T-cell (primary cell): ENCODE results near the gene ITGAL. TPM values are rescaled to one million over a fixed set of nuclear protein-coding genes. Genes with fewer than 3 reads are reported as not detected.
A peak's percentile ranks its signal among the peaks of the same experiment; 100 is the strongest.

Experiments used
- ATAC-seq, 4 experiments: fragments of 200-7000 bp in 3 of 4; fragments of 150-1000 bp in 1 of 4; cut with Tn5 transposase; replicated peaks in 1 of 4; 1 replicate in 3 of 4; 2 replicates in 1 of 4; pipeline ENCODE4 v1.10.0; 2021; ENCODE audit warnings: moderate library complexity in 3 of 4, mild to moderate bottlenecking in 2 of 4, moderate number of reproducible peaks in 1 of 4
- CTCF ChIA-PET, 2 donors: fragments of 300-600 bp; sonication (Branson Sonifier 250); formaldehyde crosslinking; loops; one replicate each; lab custom pipeline; 2022; ENCODE audit warnings: antibody characterized with exemption in 2 of 2; lab: Charles Lee
- POLR2A ChIA-PET, 2 donors: fragments of 300-600 bp; sonication (Branson Sonifier 250); formaldehyde crosslinking; loops; one replicate each; lab custom pipeline; 2022; ENCODE audit warnings: antibody characterized with exemption in 2 of 2; lab: Charles Lee
- DNase-seq, 35 experiments: peaks; one replicate each; pipeline versions ENCODE4 v3.0.0 to v3.0.0-alpha.2; 2013 to 2023
- H3K27ac ChIP-seq: one replicate; pipeline ENCODE4 v1.5.1; 2013; ENCODE audit warnings: low read length
- H3K27me3 ChIP-seq, 2 experiments: replicated peaks in 1 of 2; 1 replicate in 1 of 2; 2 replicates in 1 of 2; pipeline versions ENCODE4 v1.6.1 to v1.7.0; 2013; ENCODE audit warnings: low read length in 1 of 2, mixed read lengths in 1 of 2; ENCODE audit not compliant: control insufficient read depth in 2 of 2, insufficient read depth in 2 of 2; ENCODE audit errors: extremely low read depth in 1 of 2
- H3K36me3 ChIP-seq, 2 donors: 1 replicate in 1 of 2; 2 replicates in 1 of 2; pipeline versions ENCODE4 v1.6.1 to v1.7.0; 2013; ENCODE audit warnings: low read length in 1 of 2; ENCODE audit not compliant: control insufficient read depth in 2 of 2, insufficient read depth in 1 of 2; ENCODE audit errors: extremely low read depth in 1 of 2
- H3K4me1 ChIP-seq, 2 experiments: 1 replicate in 1 of 2; 2 replicates in 1 of 2; pipeline versions ENCODE4 v1.6.1 to v1.7.0; 2013; ENCODE audit warnings: low read length in 2 of 2, mixed read lengths in 1 of 2; ENCODE audit not compliant: insufficient read depth in 2 of 2, control insufficient read depth in 1 of 2; ENCODE audit errors: extremely low read depth in 1 of 2
- H3K4me3 ChIP-seq, 2 donors: 1 replicate in 1 of 2; 2 replicates in 1 of 2; pipeline versions ENCODE4 v1.5.1 to v1.7.0; 2013; ENCODE audit warnings: mild to moderate bottlenecking in 2 of 2, low read length in 1 of 2, moderate library complexity in 1 of 2; ENCODE audit not compliant: control insufficient read depth in 1 of 2; ENCODE audit errors: extremely low read depth in 1 of 2
- H3K9me3 ChIP-seq: 2 replicates; pipeline ENCODE4 v1.7.0; 2013
- H3K27ac Mint-ChIP-seq, 2 donors: one replicate each; pipeline ENCODE4 v1.8.0; 2020 to 2021; ENCODE audit warnings: mild to moderate bottlenecking in 2 of 2, mixed read lengths in 2 of 2
- H3K27me3 Mint-ChIP-seq, 2 donors: one replicate each; pipeline ENCODE4 v1.8.0; 2021 to 2022; ENCODE audit warnings: mixed read lengths in 2 of 2
- H3K36me3 Mint-ChIP-seq: one replicate; pipeline ENCODE4 v1.8.0; 2021; ENCODE audit warnings: mixed read lengths
- H3K4me1 Mint-ChIP-seq, 3 donors: one replicate each; pipeline ENCODE4 v1.8.0; 2020 to 2022; ENCODE audit warnings: mixed read lengths in 3 of 3, mild to moderate bottlenecking in 1 of 3
- H3K4me3 Mint-ChIP-seq, 3 donors: one replicate each; pipeline ENCODE4 v1.8.0; 2020 to 2022; ENCODE audit warnings: mild to moderate bottlenecking in 3 of 3, mixed read lengths in 3 of 3, moderate library complexity in 3 of 3
- H3K9me3 Mint-ChIP-seq, 3 donors: one replicate each; pipeline ENCODE4 v1.8.0; 2020 to 2022; ENCODE audit warnings: mixed read lengths in 3 of 3
- WGBS: methylation state at CpG from one replicate; pipeline ENCODE4 v1.1.5; 2013; ENCODE audit warnings: missing lambda C conversion rate; ENCODE audit not compliant: insufficient coverage; 5-methylcytosine and 5-hydroxymethylcytosine counted together
- total RNA-seq, 35 experiments: library from RNA in 6 of 35; stranded (reverse) in 6 of 35; fragments of 120-200 nt in 1 of 35; gene quantifications; one replicate each; pipeline versions ENCODE4 v1.2.1 to v1.2.4 and lab custom pipeline; 2013 to 2026

The ITGAL gene
- total RNA-seq, 5 donors from 2014 or later (not counting 1 experiment from before 2014, with no cell fraction given), result 322 to 640 (median 518) TPM

DNA sequence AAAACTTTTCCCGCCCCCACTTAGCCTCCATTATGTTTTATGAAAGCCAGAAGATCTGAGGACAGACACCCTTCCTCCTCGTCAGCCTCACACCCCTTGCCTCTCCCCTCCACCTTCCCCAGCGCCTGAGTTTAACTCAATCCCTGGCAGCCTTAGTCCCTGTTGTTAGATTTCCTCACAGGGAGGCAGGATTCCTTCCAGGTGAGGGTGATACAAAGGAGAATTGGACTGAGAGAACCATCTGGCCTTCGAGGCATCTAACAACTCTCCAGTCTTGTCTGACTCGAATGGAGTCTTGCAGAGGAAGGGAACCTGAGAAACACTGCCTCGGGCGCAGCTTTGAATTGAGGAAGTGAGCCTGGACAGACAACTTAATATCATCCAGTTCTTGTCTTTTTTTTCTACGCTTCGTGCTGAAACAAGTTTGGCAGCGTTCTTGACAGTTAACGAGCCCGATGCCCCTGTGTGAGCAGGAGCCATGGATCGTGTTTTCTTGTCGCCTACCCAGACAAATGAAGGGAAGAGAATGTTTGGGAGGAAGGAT lies 55.2 kb downstream of the ITGAL start:
- Mint-ChIP-seq H3K4me1 (peaks cover 13 to 33% (median 29%) of the 10 kb centered on the region in 3 donors), H3K27me3 (no peaks in the 10 kb centered on the region), H3K36me3 (no peaks in the 10 kb centered on the region), H3K9me3 (no peaks in the 10 kb centered on the region), H3K4me3 (peak overlapping the region; percentile 79 to 91 (median 82)), H3K27ac (peak overlapping the region; percentile 91 to 92)
- Histone ChIP-seq H3K27ac (peak overlapping the region; percentile 54), H3K4me3 (peak overlapping the region; percentile 53 to 80), H3K27me3 (no peaks in the 10 kb centered on the region), H3K9me3 (no peaks in the 10 kb centered on the region), H3K36me3 (peaks cover 0 to 17% of the 10 kb centered on the region in 2 donors), H3K4me1 (peaks cover 2 to 32% of the 10 kb centered on the region in 2 experiments)
- WGBS, result 69% methylated on average over 4 of the region's 14 CpGs
- ChIA-PET CTCF (no interaction called here), POLR2A (interaction anchor here in 1 of 2 donors (1.0 kb wide), 1 partner anchor 51 kb away, joined by 5 read pairs; no protein-coding TSS in a partner anchor)
- DNase-seq (peak in 3 of 35 experiments; percentile 21 to 47 (median 40)), ATAC-seq (peak in 2 of 4 experiments; percentile 4 to 10)

GRCh38 chr16:30528799-30529457 lies 56.4 kb downstream of the ITGAL start:
- H3K27me3 ChIP-seq, result no peaks in the 10 kb centered on the region
- ATAC-seq (no peak), DNase-seq (no peak)
- H3K4me1 ChIP-seq, result peaks cover 2 to 43% of the 10 kb centered on the region in 2 experiments
- Mint-ChIP-seq H3K4me3 (peak overlapping the region in 2 of 3 donors; percentile 51 to 91), H3K4me1 (peaks cover 18 to 38% (median 37%) of the 10 kb centered on the region in 3 donors), H3K27me3 (no peaks in the 10 kb centered on the region), H3K27ac (peak overlapping the region; percentile 75 to 88), H3K9me3 (no peaks in the 10 kb centered on the region), H3K36me3 (peaks cover 3% of the 10 kb centered on the region)
- no peak overlapping the region for H3K27ac ChIP-seq
- WGBS, result 81% methylated on average over 4 of the region's 4 CpGs
- no peaks in the 10 kb centered on the region for H3K9me3 ChIP-seq
- no peak overlapping the region for H3K4me3 ChIP-seq
- peaks cover 3 to 23% of the 10 kb centered on the region in 2 donors for H3K36me3 ChIP-seq
- POLR2A ChIA-PET, result interaction anchor here in 1 of 2 donors (0.7 kb wide), 1 partner anchor 23 kb away, joined by 3 read pairs; no protein-coding TSS in a partner anchor
- CTCF ChIA-PET, result interaction anchor here (0.6 to 1.4 kb wide), 3 partner anchors 69 to 486 kb away, joined by 3 to 6 read pairs (median 3); no protein-coding TSS in a partner anchor

DNA sequence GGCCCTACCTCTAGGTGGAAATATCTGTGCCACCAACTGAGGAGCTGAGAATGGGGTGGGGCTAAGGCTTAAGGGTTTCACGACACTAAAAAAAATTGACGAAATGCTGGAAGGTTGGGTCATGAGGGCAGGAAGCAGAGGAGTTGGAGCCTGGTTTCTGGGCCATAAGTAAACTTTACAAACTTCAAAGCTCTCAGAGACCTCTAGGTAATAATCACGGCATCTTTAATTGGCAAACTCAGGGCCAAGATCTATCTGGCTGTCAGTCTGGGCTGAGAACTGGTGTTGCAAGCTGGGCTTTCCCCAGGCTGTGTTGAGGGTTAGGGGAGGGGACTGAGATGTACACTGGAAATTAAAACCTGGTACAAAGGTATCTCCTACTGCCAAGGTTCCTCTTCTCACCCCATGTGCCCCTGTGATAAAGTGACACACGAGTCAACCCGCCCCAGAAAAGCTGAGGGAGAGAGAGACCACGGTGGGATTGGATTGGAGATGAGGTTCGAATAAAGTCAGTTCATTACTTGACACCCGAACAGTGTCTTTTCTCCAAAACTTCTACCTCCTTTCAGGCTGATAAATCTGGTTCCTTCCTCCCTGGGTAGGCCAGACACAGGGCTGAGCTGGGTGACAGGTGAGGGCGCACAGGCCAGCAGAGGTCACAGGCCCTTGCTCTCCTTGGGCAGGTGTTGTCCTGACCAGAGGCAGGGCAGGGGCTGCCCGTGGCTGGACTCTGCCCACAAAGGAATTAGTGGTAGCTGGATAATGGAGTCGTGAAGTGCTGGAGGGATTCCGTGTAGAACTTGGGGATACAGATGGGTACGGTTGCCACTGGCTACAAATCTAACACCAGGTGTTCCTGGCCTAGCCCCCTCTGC lies 57.9 kb downstream of the ITGAL start:
- no peaks in the 10 kb centered on the region for H3K27me3 Mint-ChIP-seq
- H3K4me3 Mint-ChIP-seq, result no peak overlapping the region
- 68% methylated on average over 5 of the region's 13 CpGs for WGBS
- Histone ChIP-seq H3K36me3 (peaks cover 3 to 23% of the 10 kb centered on the region in 2 donors), H3K4me3 (no peak overlapping the region), H3K27me3 (no peaks in the 10 kb centered on the region), H3K4me1 (peaks cover 2 to 54% of the 10 kb centered on the region in 2 experiments), H3K27ac (peak overlapping the region; percentile 47), H3K9me3 (no peaks in the 10 kb centered on the region)
- ATAC-seq (no peak), DNase-seq (peak in 6 of 35 experiments; percentile 7 to 54 (median 20))
- no peaks in the 10 kb centered on the region for H3K9me3 Mint-ChIP-seq
- H3K4me1 Mint-ChIP-seq, result peaks cover 25 to 45% (median 35%) of the 10 kb centered on the region in 3 donors
- H3K36me3 Mint-ChIP-seq, result peaks cover 3% of the 10 kb centered on the region
- H3K27ac Mint-ChIP-seq, result peak overlapping the region in 1 of 2 donors; percentile 81
- ChIA-PET POLR2A (interaction anchor here in 1 of 2 donors (0.5 kb wide), 1 partner anchor 21 kb away, joined by 5 read pairs; no protein-coding TSS in a partner anchor), CTCF (interaction anchor here (0.6 to 1.4 kb wide), 2 partner anchors 68 to 108 kb away, joined by 4 to 6 read pairs; no protein-coding TSS in a partner anchor)

DNA sequence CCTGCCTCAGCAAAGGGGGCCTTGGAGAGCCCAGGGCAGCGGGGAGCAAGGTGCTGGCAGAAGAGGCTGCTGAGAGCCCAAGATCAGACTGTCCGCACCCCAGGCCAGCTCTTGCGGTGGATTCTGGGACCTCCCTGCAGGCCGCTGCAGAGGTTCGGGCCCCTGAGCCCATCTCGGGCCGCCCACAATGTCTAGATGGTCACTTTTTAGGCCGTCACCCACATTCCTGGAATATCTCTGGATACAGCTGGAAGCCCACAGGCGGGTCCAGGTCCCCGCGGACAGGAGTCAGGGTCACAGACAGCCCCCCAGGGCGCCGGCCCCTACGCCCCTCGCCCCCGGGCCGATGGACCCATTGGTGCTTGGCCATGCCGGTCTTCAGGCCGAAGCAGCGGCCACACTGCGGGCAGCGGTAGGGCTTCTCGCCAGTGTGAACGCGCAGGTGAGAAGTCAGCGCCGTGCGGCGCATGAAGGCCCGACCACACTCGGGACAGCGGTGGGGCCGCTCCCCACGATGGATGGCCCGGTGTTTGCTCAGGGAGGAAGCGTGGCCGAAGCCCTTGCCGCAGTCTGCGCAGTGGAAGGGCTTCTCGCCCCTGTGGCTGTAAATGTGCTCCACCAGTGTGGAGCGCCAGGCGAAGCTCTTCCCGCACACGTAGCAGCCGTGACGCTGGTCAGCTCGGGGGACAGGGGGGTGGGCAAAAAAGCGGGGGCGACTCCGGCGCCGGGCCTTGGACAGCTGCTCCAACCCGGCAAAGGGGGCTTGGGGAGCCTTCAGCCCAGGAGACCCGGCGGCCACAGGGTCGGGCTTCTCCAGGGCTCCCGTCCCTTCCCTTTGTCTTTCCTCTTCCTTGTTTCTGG lies 60.0 kb downstream of the ITGAL start:
- Mint-ChIP-seq H3K4me1 (peaks cover 36 to 54% (median 44%) of the 10 kb centered on the region in 3 donors), H3K27ac (peak overlapping the region in 1 of 2 donors; percentile 84), H3K9me3 (no peaks in the 10 kb centered on the region), H3K36me3 (peaks cover 3% of the 10 kb centered on the region), H3K27me3 (no peaks in the 10 kb centered on the region), H3K4me3 (peak overlapping the region; percentile 68 to 100 (median 75))
- ATAC-seq (no peak), DNase-seq (no peak)
- no peak overlapping the region for H3K4me3 ChIP-seq
- H3K4me1 ChIP-seq, result peaks cover 8 to 53% of the 10 kb centered on the region in 2 experiments
- WGBS, result 98% methylated on average over 49 of the region's 57 CpGs
- peaks cover 3 to 23% of the 10 kb centered on the region in 2 donors for H3K36me3 ChIP-seq
- CTCF ChIA-PET, result no interaction called here
- H3K9me3 ChIP-seq, result no peaks in the 10 kb centered on the region
- no peak overlapping the region for H3K27ac ChIP-seq
- POLR2A ChIA-PET, result no interaction called here
- H3K27me3 ChIP-seq, result no peaks in the 10 kb centered on the region

GRCh38 chr16:30533146-30533522 lies 60.6 kb downstream of the ITGAL start:
- Mint-ChIP-seq H3K4me1 (peaks cover 30 to 52% (median 44%) of the 10 kb centered on the region in 3 donors), H3K27ac (peak overlapping the region; percentile 46 to 84), H3K36me3 (peaks cover 3% of the 10 kb centered on the region), H3K27me3 (no peaks in the 10 kb centered on the region), H3K4me3 (peak overlapping the region; percentile 68 to 100 (median 75)), H3K9me3 (no peaks in the 10 kb centered on the region)
- 98% methylated on average over 11 of the region's 11 CpGs for WGBS
- peaks cover 3 to 23% of the 10 kb centered on the region in 2 donors for H3K36me3 ChIP-seq
- no peaks in the 10 kb centered on the region for H3K27me3 ChIP-seq
- ChIA-PET POLR2A (interaction anchor here in 1 of 2 donors (0.5 to 0.6 kb wide), 2 partner anchors 53 to 236 kb away, joined by 4 read pairs; no protein-coding TSS in a partner anchor), CTCF (interaction anchor here in 1 of 2 donors (0.6 kb wide), 1 partner anchor 19 kb away, joined by 4 read pairs; no protein-coding TSS in a partner anchor)
- H3K27ac ChIP-seq, result no peak overlapping the region
- no peak for ATAC-seq
- H3K4me1 ChIP-seq, result peaks cover 7 to 48% of the 10 kb centered on the region in 2 experiments
- H3K9me3 ChIP-seq, result no peaks in the 10 kb centered on the region
- no peak for DNase-seq
- no peak overlapping the region for H3K4me3 ChIP-seq
